GM12865 (cell line): ENCODE results near the gene ZNF512B.

Source experiments
- DNase-seq: peaks from one replicate; pipeline ENCODE4 v3.0.0; 2010; ENCODE audit warnings: low read depth
- H3K4me3 ChIP-seq: 2 replicates; pipeline ENCODE4 v1.5.1; 2011; ENCODE audit warnings: mild to moderate bottlenecking, low read depth, low read length, control low read depth
- TF ChIP-seq, protein P1 (sequence below): IDR thresholded peaks from 2 replicates; pipeline ENCODE4 v1.5.1; 2011; ENCODE audit warnings: low read length, control low read depth, low read depth, inconsistent platforms; ENCODE audit not compliant: insufficient read depth; ENCODE audit errors: missing control alignments

ZNF512B gene

DNA sequence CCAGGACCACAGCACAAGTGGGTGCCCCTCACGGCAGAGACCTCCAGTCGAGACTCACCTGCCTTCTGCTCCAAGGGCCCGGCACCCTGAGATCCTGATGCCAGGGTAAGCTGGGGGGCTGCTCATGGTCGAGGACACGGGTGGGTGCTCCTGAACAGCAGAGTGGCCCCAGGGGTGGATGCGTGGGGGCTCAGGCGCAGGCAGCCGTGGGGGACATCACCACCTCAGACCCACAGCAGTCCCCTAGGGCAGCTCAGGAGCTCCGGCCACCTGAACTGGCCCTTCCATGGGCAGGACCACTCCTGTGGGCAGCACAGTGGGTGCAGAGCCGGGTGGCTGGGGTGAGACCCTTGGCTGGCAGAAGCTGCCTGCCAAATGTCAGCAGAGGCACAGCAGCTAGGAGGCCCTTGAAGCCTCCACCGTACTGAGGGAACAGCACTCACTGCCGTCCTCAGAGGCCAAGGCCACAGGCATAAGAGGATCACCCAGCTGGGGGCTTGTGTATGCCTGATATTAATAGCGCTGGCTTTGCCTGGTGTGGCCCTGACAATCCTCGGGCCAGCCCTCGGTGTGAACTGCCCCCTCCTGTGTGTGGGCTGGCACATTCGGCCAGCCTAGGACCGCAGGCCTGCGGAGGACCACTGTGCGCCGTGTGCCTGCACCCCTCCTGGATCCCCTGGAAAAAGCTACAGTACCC is 18.9 kb downstream of the ZNF512B start:
- TF ChIP-seq, protein P1, sequence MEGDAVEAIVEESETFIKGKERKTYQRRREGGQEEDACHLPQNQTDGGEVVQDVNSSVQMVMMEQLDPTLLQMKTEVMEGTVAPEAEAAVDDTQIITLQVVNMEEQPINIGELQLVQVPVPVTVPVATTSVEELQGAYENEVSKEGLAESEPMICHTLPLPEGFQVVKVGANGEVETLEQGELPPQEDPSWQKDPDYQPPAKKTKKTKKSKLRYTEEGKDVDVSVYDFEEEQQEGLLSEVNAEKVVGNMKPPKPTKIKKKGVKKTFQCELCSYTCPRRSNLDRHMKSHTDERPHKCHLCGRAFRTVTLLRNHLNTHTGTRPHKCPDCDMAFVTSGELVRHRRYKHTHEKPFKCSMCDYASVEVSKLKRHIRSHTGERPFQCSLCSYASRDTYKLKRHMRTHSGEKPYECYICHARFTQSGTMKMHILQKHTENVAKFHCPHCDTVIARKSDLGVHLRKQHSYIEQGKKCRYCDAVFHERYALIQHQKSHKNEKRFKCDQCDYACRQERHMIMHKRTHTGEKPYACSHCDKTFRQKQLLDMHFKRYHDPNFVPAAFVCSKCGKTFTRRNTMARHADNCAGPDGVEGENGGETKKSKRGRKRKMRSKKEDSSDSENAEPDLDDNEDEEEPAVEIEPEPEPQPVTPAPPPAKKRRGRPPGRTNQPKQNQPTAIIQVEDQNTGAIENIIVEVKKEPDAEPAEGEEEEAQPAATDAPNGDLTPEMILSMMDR = no peak
- no peak for DNase-seq
- H3K4me3 ChIP-seq = no peak overlapping the region

DNA sequence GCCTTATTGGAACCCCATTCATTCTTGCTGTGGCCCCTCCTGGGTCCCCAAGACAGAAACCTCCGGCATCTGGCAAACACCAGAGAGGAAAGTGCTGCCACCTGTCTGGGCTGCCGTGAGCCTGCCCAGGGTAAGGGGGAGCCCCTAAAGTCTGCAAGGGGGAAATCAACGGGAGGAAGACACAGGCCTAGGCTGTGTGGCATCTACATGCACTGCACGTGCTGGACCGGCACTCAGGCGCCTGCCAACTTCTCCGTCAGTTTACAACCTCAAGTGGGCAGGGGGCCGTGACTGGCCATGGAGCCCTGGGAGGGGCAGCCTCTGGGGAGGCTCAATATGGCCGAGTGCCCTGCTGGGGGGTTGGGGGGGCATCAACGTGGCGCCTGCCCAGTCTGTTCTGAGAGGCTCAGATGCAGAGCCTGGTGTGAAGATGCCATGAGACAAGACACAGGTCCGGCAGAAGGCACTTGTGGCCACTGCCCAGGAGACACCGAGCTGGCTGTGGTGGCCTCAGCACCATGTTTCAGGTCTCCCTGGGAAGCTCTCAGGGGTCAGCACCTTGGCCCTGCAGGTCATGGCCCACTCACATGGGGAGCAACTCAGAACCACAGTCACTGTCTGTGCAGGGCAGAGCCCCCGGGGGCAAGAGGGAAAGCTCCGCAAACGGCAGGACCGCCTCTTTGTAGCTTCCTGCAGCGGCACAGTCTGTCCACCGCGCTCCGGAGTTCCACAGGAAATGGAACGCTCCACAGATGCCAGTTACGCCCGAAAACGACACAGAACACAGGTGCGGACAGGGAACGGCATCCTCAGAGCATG is 21.9 kb downstream of the ZNF512B start:
- DNase-seq = no peak
- TF ChIP-seq, protein P1 = no peak

DNA sequence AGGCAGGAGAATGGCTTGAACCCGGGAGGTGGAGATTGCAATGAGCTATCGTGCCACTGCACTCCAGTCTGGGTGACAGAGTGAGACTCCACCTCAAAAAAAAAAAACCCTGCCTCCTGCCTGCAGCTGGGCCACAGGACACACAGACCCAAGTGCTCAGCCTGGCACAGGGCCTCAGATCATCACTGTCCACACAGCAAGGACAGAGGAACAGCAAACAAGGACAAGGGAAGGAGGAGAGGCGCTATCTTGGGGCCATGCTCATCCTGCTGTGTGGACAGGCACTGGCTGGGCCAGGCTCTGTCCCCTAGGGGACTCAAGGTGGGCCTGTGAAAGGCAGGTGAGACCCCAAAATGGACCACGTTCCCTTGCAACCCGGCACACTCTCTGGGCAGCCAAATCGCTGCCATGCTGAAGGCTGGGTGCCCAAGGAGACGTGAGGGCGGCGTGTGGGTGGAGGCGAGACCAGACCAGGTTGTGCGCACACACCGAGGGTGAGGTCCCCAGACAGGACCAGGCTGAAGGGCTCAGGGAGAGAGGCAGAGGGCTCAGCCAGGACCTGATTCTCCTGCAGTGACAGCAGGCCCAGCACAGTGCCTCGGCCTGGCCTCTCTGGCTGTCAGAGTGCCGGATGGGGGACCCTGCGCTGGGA is 22.6 kb downstream of the ZNF512B start:
- no peak for DNase-seq
- no peak overlapping the region for H3K4me3 ChIP-seq
- TF ChIP-seq, protein P1 = no peak

More for the DNA sequence above, 21.9 kb downstream of the ZNF512B start:
- H3K4me3 ChIP-seq = no peak overlapping the region

DNA sequence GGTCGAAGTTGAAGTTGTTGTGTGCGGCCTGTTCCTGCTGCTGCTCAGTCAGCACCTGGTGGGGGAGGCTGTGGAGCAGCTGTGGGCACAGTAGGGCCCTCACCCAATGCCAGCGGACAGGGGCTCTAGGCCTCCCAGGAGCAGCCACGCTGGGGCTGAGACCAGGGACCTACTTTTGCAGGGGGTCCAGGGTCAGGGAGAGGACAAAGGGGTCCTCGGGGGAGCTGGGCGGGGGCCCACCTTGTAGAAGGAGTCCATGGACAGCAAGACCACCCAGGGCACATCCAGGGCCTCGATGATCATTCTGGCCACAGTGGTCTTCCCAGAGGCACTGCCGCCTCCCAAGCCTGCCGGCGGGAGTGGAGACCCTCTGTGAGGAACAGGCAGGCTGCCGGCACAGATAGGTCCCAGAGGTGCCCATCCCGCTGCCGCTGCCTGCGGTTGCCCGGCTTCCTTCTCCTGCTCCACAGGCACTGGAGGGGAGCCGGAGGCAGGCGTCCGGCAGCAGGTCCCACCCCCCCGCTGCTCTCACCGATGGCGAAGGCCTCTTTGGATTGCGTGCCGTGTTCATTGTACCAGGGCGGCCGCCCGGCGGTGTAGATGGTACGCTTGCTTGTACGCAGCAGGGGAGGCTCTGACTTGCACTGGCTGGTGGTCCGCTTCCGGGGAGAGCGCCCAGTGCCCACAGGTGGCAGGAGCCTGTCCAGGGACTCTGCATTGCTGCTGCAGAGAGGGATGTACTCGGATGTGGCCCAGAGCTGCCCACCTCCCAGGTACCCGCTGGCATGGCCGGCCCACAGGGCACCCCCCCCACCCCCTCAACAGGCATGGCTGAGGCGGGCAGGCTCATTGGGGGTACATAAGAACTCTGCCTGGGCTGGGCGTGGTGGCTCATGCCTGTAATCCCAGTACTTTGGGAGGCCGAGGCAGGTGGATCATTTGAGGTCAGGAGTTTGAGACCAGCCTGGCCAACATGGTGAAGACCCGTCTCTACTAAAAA is 23.5 kb downstream of the ZNF512B start:
- TF ChIP-seq, protein P1 = no peak
- H3K4me3 ChIP-seq = no peak overlapping the region
- no peak for DNase-seq

DNA sequence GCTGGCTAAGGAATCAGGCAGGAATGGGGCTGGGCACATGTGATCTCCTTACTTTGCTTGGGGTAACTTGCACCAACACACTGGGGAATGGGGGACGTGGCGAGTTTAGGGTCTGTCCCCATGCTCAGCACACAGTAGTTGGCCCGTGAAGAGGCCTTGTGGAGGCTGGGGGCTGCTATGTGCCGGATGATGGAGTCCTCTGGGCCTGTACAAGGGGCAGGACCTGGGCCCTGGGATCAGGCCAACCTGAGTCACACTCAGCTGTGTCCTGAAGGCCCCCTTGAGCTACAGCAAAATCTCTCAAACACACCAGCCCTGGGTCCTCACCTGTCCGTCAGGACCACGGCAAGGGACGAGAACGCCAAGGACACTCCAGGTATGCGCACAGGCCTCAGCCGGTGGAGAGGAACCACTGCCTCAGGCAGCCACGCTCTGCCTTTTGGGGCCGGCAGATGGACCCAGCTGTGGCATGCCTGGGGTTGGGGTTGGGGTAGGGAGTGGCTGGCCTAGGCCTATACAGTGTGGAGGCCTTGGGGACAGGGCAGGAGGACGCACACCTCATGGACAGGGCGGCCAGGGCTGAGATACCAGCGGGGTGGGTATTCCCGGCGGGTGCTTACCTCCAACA is 24.6 kb downstream of the ZNF512B start:
- DNase-seq = no peak
- TF ChIP-seq, protein P1 = no peak

More for the DNA sequence above, 24.6 kb downstream of the ZNF512B start:
- no peak overlapping the region for H3K4me3 ChIP-seq
